WTC11 (cell line): ENCODE results near the gene CREB3L1. TPM values are rescaled to one million over a fixed set of nuclear protein-coding genes. Genes with fewer than 3 reads are reported as not detected.

ENCODE experiments used
- ATAC-seq: fragments of 200-7000 bp; cut with Tn5 transposase; 2 replicates; pipeline ENCODE4 v1.10.0; 2021; ENCODE audit warnings: mild to moderate bottlenecking, moderate library complexity
- CTCF ChIA-PET: fragments of 300-600 bp; sonication (Branson Sonifier 250); formaldehyde crosslinking; loops from one replicate; lab custom pipeline; 2021; ENCODE audit warnings: antibody characterized with exemption; lab: Charles Lee
- POLR2A ChIA-PET: fragments of 350-600 bp; sonication (Branson Sonifier 250); formaldehyde crosslinking; loops from one replicate; lab custom pipeline; 2021; ENCODE audit warnings: antibody characterized with exemption; lab: Charles Lee
- DNase-seq: peaks from one replicate; pipeline ENCODE4 v3.0.0; 2021; ENCODE audit warnings: low spot score
- H3K27ac Mint-ChIP-seq: 2 replicates; pipeline ENCODE4 v1.8.0; 2021; ENCODE audit warnings: mixed read lengths
- H3K27me3 Mint-ChIP-seq: 2 replicates; pipeline ENCODE4 v1.8.0; 2021; ENCODE audit warnings: low read depth, mild to moderate bottlenecking, moderate library complexity, mixed read lengths
- H3K36me3 Mint-ChIP-seq: 2 replicates; pipeline ENCODE4 v1.8.0; 2021; ENCODE audit warnings: mixed read lengths
- H3K4me1 Mint-ChIP-seq: 2 replicates; pipeline ENCODE4 v1.8.0; 2022; ENCODE audit warnings: mixed read lengths
- H3K4me3 Mint-ChIP-seq: 2 replicates; pipeline ENCODE4 v1.8.0; 2021; ENCODE audit warnings: mild to moderate bottlenecking, moderate library complexity, mixed read lengths
- H3K9me3 Mint-ChIP-seq: 2 replicates; pipeline ENCODE4 v1.8.0; 2021; ENCODE audit warnings: mixed read lengths
- ATF1 ChIP-seq: sonication (generic); formaldehyde crosslinking; IDR thresholded peaks from 2 replicates; pipeline ENCODE4 v1.8.1; 2023; ENCODE audit warnings: mild to moderate bottlenecking, moderate library complexity, missing genetic modification reagents
- EMX1 ChIP-seq: fragments of 250-450 bp; sonication (Bioruptor Pico); IDR thresholded peaks from 2 replicates; pipeline ENCODE4 v1.8.0; 2021; ENCODE audit warnings: mild to moderate bottlenecking
- ESRRA ChIP-seq: sonication (generic); formaldehyde crosslinking; IDR thresholded peaks from 2 replicates; pipeline ENCODE4 v1.8.1; 2022; ENCODE audit warnings: mild to moderate bottlenecking, missing genetic modification reagents, borderline replicate concordance
- ETV6 ChIP-seq: sonication (generic); formaldehyde crosslinking; IDR thresholded peaks from 2 replicates; pipeline ENCODE4 v1.8.1; 2022; ENCODE audit warnings: mild to moderate bottlenecking, missing genetic modification reagents
- GTF2I ChIP-seq: fragments of 250-450 bp; sonication (Bioruptor Pico); conservative IDR thresholded peaks from 2 replicates; pipeline ENCODE4 v1.4.0; 2021; ENCODE audit warnings: mild to moderate bottlenecking
- NR1H2 ChIP-seq: sonication (generic); formaldehyde crosslinking; IDR thresholded peaks from 2 replicates; pipeline ENCODE4 v1.9.0; 2021; ENCODE audit warnings: mild to moderate bottlenecking, moderate library complexity, missing genetic modification reagents
- NR3C1 ChIP-seq: sonication (generic); formaldehyde crosslinking; conservative IDR thresholded peaks from 2 replicates; pipeline ENCODE4 v1.8.1; 2023; ENCODE audit warnings: low read depth, mild to moderate bottlenecking, missing genetic modification reagents
- OVOL2 ChIP-seq: fragments of 250-450 bp; sonication (Bioruptor Pico); IDR thresholded peaks from 2 replicates; pipeline ENCODE4 v1.9.0; 2021; ENCODE audit warnings: mild to moderate bottlenecking, borderline replicate concordance
- RORB ChIP-seq: fragments of 250-450 bp; sonication (Bioruptor Pico); IDR thresholded peaks from 2 replicates; pipeline ENCODE4 v1.9.0; 2021; ENCODE audit warnings: mild to moderate bottlenecking
- TEAD4 ChIP-seq: sonication (generic); formaldehyde crosslinking; IDR thresholded peaks from 2 replicates; pipeline ENCODE4 v1.8.0; 2022; ENCODE audit warnings: mild to moderate bottlenecking, missing genetic modification reagents
- ZNF121 ChIP-seq: sonication (generic); formaldehyde crosslinking; IDR thresholded peaks from 2 replicates; pipeline ENCODE4 v1.8.0; 2023; ENCODE audit warnings: missing genetic modification reagents
- ZNF232 ChIP-seq: sonication (generic); formaldehyde crosslinking; IDR thresholded peaks from 2 replicates; pipeline ENCODE4 v1.8.0; 2022; ENCODE audit warnings: mild to moderate bottlenecking, missing genetic modification reagents
- ZNF263 ChIP-seq: sonication (generic); formaldehyde crosslinking; IDR thresholded peaks from 2 replicates; pipeline ENCODE4 v1.8.1; 2022; ENCODE audit warnings: low read depth, mild to moderate bottlenecking, moderate library complexity, missing genetic modification reagents
- ZNF317 ChIP-seq: sonication (generic); formaldehyde crosslinking; IDR thresholded peaks from 2 replicates; pipeline ENCODE4 v1.8.1; 2023; ENCODE audit warnings: low read depth, mild to moderate bottlenecking, moderate library complexity, missing genetic modification reagents, borderline replicate concordance
- ZNF416 ChIP-seq: fragments of 250-450 bp; sonication (Bioruptor Pico); IDR thresholded peaks from 2 replicates; pipeline ENCODE4 v1.9.0; 2021; ENCODE audit warnings: mild to moderate bottlenecking, inconsistent platforms
- total RNA-seq: library from RNA; stranded (reverse); gene quantifications from 3 replicates; pipeline ENCODE4 v1.2.3, GENCODE V29; 2021
- TF ChIP-seq, protein P1 (sequence below): fragments of 250-450 bp; sonication (Bioruptor Pico); conservative IDR thresholded peaks from 2 replicates; pipeline ENCODE4 v1.9.0; 2021; ENCODE audit warnings: mild to moderate bottlenecking
- TF ChIP-seq, protein P2 (sequence below): fragments of 250-450 bp; sonication (Bioruptor Pico); IDR thresholded peaks from 2 replicates; pipeline ENCODE4 v2.1.2; 2022; ENCODE audit warnings: mild to moderate bottlenecking, moderate library complexity
- TF ChIP-seq, protein P3 (sequence below): sonication (generic); formaldehyde crosslinking; IDR thresholded peaks from 2 replicates; pipeline ENCODE4 v1.8.0; 2022; ENCODE audit warnings: mild to moderate bottlenecking, missing genetic modification reagents
- TF ChIP-seq, protein P4 (sequence below): fragments of 250-450 bp; sonication (Bioruptor Pico); IDR thresholded peaks from 2 replicates; pipeline ENCODE4 v1.9.0; 2021; ENCODE audit warnings: mild to moderate bottlenecking, borderline replicate concordance
- TF ChIP-seq, protein P5 (sequence below): sonication (generic); formaldehyde crosslinking; conservative IDR thresholded peaks from 2 replicates; pipeline ENCODE4 v1.8.1; 2022; ENCODE audit warnings: mild to moderate bottlenecking, missing genetic modification reagents

The CREB3L1 gene
- total RNA-seq, 1 experiment from 2014 or later = 10.9 TPM

DNA sequence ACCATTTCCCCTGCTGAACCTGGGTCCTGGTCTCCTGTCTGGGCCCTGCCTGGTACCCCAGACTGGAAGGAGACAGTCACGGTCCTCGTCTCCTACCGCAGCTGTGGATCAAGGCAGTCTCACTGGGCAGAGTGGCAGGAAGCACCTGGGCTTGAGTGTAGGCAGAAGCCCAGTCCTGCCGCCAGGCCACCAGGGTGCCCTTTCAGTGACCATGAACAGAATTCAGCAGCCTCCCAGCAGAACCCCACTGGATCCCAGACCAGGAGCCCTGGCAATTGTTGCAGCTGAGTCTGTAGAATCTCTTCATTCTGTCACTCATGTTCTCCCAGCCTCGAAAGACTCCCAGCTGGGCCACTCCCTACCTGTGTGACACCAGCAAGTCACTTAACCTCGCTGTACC lies 25.5 kb upstream of the CREB3L1 start (continued):
- TF ChIP-seq ETV6 (no peak), ZNF317 (CRISPR knock-in tag) (no peak)
- TF ChIP-seq, all 79 proteins: peak for 0

DNA sequence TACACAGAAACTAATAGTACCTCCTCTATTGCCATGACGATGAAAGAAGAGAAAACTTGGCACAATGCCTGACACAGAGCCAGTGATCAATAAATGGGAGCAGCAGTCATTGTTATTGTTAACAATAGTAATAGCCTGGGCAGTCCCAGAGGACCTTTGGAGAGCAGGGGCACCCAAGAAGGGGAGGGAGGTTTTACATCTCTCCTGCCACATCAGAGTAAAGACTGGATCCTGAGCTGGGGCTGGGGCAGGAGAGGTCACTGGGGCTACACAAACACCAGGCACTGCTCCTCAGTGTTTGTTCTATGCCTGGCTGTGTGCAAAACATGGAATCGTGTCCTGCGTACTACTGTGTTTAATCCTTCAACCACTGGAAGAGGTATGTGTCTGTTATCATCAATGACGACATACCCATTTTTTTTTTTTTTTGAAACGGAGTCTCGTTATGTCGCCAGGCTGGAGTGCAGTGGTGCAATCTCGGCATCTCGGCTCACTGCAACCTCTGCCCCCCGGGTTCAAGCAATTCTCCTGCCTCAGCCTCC lies 25.0 kb upstream of the CREB3L1 start:
- H3K36me3 Mint-ChIP-seq = no peaks in the 10 kb centered on the region
- ChIA-PET CTCF (interaction anchor here (0.6 to 1.4 kb wide), 3 partner anchors 26 to 100 kb away, joined by 3 read pairs; no protein-coding TSS in a partner anchor), POLR2A (no interaction called here)
- no peak overlapping the region for H3K27ac Mint-ChIP-seq
- no peak overlapping the region for H3K4me3 Mint-ChIP-seq
- H3K4me1 Mint-ChIP-seq = peaks cover 23% of the 10 kb centered on the region
- DNase-seq = no peak
- no peak for TF ChIP-seq ZNF232 (CRISPR knock-in tag)
- no peak for TF ChIP-seq GTF2I (CRISPR knock-in tag)
- TF ChIP-seq, protein P1, sequence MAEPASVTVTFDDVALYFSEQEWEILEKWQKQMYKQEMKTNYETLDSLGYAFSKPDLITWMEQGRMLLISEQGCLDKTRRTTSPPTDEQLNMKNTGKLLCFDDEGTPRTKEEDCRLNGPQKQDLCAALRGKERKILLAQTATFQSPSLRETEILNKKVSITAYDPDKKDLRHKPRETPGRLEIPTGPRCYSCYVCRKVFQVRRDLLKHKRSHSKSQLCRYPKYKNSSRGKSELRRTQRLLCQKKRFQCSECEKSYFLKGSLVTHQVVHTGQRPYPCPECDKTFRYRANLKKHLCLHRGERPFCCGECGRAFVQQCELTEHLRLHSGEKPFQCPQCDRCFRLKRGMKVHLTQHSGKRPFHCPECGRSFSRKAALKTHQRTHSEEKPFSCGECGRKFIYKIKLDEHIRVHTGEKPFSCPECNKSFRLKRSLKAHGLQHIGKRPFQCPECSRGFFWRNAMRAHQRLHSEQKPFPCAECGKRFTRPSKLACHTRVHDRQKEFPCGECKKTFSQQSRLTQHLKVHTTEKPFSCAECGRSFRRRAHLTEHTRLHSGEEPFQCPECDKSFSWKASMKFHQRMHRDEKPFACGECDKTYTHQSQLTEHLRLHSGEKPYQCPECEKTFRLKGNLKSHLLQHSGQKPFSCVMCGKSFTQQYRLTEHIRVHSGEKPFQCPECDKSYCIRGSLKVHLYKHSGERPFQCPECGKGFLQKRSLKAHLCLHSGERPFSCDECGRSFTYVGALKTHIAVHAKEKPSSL = no peak
- TF ChIP-seq NR3C1 (CRISPR knock-in tag) = no peak
- TF ChIP-seq OVOL2 (CRISPR knock-in tag) = no peak
- no peak for TF ChIP-seq ZNF263 (CRISPR knock-in tag)
- TF ChIP-seq, protein P2, sequence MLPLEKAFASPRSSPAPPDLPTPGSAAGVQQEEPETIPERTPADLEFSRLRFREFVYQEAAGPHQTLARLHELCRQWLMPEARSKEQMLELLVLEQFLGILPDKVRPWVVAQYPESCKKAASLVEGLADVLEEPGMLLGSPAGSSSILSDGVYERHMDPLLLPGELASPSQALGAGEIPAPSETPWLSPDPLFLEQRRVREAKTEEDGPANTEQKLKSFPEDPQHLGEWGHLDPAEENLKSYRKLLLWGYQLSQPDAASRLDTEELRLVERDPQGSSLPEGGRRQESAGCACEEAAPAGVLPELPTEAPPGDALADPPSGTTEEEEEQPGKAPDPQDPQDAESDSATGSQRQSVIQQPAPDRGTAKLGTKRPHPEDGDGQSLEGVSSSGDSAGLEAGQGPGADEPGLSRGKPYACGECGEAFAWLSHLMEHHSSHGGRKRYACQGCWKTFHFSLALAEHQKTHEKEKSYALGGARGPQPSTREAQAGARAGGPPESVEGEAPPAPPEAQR (CRISPR knock-in tag) = no peak
- no peak for TF ChIP-seq TEAD4 (CRISPR knock-in tag)
- no peak for TF ChIP-seq RORB (CRISPR knock-in tag)
- TF ChIP-seq, protein P3, sequence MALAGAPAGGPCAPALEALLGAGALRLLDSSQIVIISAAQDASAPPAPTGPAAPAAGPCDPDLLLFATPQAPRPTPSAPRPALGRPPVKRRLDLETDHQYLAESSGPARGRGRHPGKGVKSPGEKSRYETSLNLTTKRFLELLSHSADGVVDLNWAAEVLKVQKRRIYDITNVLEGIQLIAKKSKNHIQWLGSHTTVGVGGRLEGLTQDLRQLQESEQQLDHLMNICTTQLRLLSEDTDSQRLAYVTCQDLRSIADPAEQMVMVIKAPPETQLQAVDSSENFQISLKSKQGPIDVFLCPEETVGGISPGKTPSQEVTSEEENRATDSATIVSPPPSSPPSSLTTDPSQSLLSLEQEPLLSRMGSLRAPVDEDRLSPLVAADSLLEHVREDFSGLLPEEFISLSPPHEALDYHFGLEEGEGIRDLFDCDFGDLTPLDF (CRISPR knock-in tag) = no peak
- TF ChIP-seq, protein P4, sequence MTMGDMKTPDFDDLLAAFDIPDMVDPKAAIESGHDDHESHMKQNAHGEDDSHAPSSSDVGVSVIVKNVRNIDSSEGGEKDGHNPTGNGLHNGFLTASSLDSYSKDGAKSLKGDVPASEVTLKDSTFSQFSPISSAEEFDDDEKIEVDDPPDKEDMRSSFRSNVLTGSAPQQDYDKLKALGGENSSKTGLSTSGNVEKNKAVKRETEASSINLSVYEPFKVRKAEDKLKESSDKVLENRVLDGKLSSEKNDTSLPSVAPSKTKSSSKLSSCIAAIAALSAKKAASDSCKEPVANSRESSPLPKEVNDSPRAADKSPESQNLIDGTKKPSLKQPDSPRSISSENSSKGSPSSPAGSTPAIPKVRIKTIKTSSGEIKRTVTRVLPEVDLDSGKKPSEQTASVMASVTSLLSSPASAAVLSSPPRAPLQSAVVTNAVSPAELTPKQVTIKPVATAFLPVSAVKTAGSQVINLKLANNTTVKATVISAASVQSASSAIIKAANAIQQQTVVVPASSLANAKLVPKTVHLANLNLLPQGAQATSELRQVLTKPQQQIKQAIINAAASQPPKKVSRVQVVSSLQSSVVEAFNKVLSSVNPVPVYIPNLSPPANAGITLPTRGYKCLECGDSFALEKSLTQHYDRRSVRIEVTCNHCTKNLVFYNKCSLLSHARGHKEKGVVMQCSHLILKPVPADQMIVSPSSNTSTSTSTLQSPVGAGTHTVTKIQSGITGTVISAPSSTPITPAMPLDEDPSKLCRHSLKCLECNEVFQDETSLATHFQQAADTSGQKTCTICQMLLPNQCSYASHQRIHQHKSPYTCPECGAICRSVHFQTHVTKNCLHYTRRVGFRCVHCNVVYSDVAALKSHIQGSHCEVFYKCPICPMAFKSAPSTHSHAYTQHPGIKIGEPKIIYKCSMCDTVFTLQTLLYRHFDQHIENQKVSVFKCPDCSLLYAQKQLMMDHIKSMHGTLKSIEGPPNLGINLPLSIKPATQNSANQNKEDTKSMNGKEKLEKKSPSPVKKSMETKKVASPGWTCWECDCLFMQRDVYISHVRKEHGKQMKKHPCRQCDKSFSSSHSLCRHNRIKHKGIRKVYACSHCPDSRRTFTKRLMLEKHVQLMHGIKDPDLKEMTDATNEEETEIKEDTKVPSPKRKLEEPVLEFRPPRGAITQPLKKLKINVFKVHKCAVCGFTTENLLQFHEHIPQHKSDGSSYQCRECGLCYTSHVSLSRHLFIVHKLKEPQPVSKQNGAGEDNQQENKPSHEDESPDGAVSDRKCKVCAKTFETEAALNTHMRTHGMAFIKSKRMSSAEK (CRISPR knock-in tag) = no peak
- TF ChIP-seq EMX1 (CRISPR knock-in tag) = no peak
- no peak for TF ChIP-seq ATF1 (CRISPR knock-in tag)
- TF ChIP-seq NR1H2 (CRISPR knock-in tag) = no peak
- TF ChIP-seq, protein P5, sequence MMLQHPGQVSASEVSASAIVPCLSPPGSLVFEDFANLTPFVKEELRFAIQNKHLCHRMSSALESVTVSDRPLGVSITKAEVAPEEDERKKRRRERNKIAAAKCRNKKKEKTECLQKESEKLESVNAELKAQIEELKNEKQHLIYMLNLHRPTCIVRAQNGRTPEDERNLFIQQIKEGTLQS (CRISPR knock-in tag) = no peak
- TF ChIP-seq ESRRA = no peak
- TF ChIP-seq ZNF317 (CRISPR knock-in tag) = no peak
- no peak for TF ChIP-seq ZNF416
- no peak for TF ChIP-seq ZNF121 (CRISPR knock-in tag)
- no peak for ATAC-seq
- H3K27me3 Mint-ChIP-seq = peaks cover 2% of the 10 kb centered on the region; the same call in 1 of the 2 replicates
- peaks cover 4% of the 10 kb centered on the region for H3K9me3 Mint-ChIP-seq
